NCI-H1417 (cell line): ENCODE measurements around the gene YY1.
"Not testable (repeated sequence)": the region's sequence is repeated elsewhere in the genome, so short reads cannot be mapped to it uniquely, and the experiment has no call there.

Experiments
- DNase-seq, 3 experiments: peaks; one replicate each; lab custom pipeline; 2025; lab: John Stamatoyannopoulos, UW

Gene YY1

GRCh38 chr14:100243020-100243419 is 4.1 kb downstream of the YY1 start:
- no peak for DNase-seq

GRCh38 chr14:100246809-100247428 is 8.0 kb downstream of the YY1 start:
- peak; percentile 47 to 82 (median 59) for DNase-seq

- DNase-seq: no peak
Observed at GRCh38 chr14:100250732-100251465, 12.0 kb downstream of the YY1 start.

DNA sequence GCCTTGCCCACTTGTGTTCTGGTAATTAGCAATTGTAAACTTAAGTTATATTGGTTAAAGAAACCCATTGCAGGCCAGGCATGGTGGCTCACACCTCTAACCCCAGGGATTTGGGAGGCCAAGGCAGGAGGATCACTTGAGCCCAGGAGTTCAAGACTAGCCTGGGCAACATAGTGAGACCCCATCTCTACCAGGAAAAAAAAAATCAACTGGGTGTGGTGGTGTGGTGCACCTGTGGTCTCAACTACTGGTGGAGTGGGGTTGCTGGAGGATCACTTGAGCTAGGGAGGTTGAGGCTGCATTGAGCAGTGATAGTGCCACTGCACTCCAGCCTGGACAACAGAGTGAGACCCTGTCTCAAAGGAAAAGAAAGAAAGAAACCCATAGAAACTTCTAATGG is 13.7 kb downstream of the YY1 start:
- no peak for DNase-seq

DNA sequence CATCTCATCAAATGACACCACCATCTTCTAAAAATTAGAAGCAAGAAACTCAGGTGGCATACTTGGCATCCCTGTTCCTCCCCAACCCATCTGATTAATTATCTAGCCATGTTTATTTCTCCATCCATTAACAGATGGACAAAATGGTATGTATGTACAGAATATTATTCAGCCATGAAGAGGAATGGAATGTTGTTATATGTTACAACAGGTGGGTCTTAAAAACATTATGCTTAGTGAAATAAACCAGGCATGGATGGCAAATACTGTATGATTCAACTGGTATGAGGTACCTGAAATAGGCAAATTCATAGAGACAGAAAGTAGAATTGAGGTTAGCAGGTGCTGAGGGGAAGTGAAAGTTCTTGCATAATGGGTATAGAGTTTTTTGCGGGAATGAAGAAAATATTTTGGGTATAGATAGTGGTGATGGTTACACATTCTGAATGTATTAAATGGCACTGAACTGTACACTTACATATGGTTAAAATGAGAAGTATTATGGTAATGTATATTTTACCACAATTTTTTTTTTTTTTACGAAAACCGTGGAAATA is 17.5 kb downstream of the YY1 start:
- DNase-seq: no peak

GRCh38 chr14:100261621-100262020 is 22.7 kb downstream of the YY1 start:
- DNase-seq: no peak

GRCh38 chr14:100262545-100262944 is 23.6 kb downstream of the YY1 start:
- no peak for DNase-seq

DNA sequence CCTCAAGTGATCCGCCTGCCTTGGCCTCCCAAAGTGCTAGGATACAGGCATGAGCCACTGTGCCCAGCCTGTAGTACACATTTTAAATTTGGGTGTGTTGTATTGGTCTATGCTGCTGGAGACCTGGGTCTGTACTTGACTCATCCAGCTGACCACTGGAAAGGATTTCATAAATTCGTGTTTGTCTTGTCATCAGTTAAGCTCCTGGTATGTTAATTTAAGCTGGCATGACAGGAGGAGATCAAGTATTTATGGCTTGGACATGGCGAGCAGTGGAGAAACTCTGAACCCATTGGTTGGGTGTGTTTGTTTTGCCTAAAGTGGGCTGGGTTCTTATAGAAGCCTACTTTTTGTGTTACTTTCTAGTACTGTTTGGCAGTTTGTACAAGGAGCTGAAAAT is 24.2 kb downstream of the YY1 start:
- no peak for DNase-seq

DNA sequence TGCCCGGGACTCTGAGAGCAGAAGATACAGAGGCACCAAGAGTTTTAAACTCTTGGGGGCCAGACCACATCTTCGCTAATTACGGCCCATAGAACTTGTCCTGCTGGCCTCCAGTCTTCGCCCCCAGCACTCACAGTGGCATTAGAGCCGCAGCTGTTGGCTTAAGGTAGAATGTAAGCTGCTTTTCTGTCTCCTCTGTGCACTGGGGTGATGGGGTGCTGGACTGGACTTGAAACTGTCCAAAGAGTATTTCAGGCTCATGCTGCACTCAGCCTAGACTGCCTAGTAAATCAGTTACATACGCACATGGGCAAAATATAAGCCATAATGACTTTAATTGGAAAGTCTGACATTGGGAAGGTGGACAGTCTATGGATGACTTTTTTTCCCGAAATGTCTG is 29.0 kb downstream of the YY1 start:
- DNase-seq: no peak

- DNase-seq: no peak
Observed at GRCh38 chr14:100268591-100269207, 29.8 kb downstream of the YY1 start.

- peak in 1 of 3 experiments; percentile 36 for DNase-seq
Observed at GRCh38 chr14:100271247-100271939, 32.4 kb downstream of the YY1 start.

- DNase-seq: no peak
Observed at GRCh38 chr14:100274250-100274649, 35.3 kb downstream of the YY1 start.

- DNase-seq: peak in 1 of 3 experiments; percentile 27
Observed at GRCh38 chr14:100275214-100275613, 36.3 kb downstream of the YY1 start.

GRCh38 chr14:100278702-100279101 is 39.8 kb downstream of the YY1 start:
- no peak for DNase-seq

GRCh38 chr14:100279133-100279532 is 40.2 kb downstream of the YY1 start:
- no peak for DNase-seq

- DNase-seq: no peak
Observed at GRCh38 chr14:100279563-100279962, 40.6 kb downstream of the YY1 start.

- DNase-seq: no peak
Observed at GRCh38 chr14:100281286-100282082, 42.5 kb downstream of the YY1 start.

DNA sequence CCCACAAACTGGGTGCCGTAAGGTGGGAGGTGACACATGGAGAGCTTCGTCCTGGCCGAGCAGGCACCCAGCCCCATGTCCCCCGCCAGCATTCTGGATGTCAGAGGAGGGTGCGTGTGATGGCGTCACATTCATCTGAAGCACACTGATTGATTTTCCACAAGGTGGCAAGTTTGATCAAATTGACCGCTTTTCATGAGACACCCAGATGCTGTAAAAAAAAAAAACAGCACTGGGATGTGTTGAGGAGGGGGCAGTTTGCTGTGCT is 43.1 kb downstream of the YY1 start:
- no peak for DNase-seq

GRCh38 chr14:100282766-100283419 is 43.9 kb downstream of the YY1 start:
- no peak for DNase-seq

DNA sequence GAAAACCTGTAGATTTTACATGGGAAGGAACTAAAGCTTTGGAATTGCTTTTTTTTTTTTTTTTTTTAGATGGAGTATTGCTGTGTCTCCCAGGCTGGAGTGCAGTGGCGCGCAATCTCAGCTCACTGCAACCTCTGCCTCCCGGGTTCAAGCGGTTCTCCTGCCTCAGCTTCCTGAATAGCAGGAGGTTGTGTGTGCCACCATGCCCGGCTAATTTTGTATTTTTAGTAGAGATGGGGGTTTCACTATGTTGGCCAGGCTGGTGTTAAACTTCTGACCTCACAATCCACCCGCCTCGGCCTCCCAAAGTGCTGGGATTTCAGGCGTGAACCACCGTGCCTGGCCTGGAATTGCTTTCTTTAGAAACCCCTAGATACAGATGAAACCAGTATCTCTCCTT is 44.5 kb downstream of the YY1 start:
- DNase-seq: not testable (repeated sequence)
